ENCODE measurements around the gene PROSER2.

PROSER2 gene

DNA sequence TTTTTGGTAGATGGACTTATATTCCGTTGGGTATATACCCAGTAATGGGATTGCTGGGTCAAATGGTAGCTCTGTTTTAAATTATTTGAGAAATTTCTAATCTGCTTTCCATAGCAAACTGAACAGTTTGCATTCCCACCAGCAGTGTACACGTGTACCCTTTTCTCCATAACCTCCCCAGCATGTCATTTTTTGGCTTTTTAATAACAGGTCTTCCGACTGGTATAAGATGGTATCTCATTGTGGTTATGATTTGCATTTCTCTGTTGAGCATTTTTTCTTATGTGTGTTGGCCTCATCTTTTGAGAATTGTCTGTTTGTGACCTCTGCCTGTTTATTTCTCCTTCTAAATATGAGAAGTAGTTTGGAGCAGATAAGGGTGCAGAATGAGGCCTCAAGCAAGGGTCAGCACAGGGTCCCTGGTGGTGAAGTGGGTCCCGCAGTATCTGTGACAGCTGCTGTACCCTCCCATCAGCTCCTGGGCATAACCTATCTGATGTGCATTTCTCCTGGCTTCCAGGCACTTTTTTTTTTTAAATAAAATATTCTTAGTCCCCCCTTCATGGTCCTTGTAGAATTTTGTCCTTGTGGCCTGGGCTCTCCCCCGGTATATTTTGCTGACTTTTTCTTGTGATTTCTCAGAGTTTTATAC, 73.5 kb downstream of the PROSER2 start:
- no peak overlapping the region for H3K4me3 ChIP-seq
- H3K27ac ChIP-seq: no peak overlapping the region

- Histone ChIP-seq H3K27ac (no peak overlapping the region), H3K4me3 (no peak overlapping the region)
Measured at GRCh38 chr10:11898033-11898371, 74.8 kb downstream of the PROSER2 start.

GRCh38 chr10:11898372-11899066, 75.4 kb downstream of the PROSER2 start:
- Histone ChIP-seq H3K27ac (no peak overlapping the region), H3K4me3 (no peak overlapping the region)

DNA sequence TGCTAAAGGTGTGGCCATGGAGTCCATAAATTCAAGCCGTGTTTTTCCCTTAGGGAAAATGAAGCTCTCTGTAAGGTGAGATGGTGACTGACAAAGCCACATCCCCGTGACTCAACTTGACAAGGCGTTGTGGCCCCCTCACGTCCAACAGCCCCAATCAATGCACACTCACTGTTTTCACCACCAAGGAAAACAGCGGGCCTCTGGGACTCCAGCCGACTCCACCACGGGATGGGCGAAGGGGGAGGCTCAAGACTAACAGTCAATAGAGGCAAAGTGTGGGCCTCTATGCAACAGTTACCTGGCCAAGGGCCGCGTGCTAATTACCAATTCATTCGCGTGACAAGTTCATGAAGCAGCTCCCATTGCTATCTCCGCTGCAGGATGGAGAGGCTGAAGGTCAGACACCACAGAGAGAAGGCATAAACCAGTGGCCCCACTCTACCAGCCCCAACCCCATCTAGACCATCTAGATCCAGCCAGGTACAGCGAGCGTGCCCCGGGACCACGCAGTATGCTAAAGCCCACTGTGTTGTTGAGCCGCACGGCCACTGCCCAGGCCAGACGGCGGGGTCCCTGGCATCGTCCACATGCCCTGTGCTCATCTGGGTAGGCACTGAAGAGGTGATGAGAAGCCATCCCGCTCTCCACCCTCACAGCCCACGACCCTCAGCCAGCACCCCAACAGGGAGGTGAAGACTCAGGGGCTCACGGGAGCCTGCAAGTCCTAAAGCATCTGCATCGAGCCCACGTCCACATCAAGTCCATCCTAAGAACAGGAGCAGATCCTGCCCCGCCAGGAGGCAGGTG, 76.1 kb downstream of the PROSER2 start:
- H3K27ac ChIP-seq: no peak overlapping the region

DNA sequence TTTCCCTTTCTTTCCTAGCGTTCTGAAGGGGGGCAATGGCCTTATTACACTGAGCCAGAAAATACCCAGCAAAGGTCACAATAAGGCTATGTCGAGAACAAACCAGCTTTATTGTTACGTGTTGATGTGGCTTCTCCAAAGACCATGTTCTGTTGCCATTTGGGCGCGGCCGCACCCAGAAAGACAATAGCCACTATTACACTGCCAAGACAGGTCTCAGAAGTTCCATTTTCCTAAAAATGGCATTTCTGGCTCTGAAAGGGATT, 77.8 kb downstream of the PROSER2 start:
- Histone ChIP-seq H3K27ac (no peak overlapping the region), H3K4me3 (no peak overlapping the region)

More for the DNA sequence above, 76.1 kb downstream of the PROSER2 start:
- no peak overlapping the region for H3K4me3 ChIP-seq

DNA sequence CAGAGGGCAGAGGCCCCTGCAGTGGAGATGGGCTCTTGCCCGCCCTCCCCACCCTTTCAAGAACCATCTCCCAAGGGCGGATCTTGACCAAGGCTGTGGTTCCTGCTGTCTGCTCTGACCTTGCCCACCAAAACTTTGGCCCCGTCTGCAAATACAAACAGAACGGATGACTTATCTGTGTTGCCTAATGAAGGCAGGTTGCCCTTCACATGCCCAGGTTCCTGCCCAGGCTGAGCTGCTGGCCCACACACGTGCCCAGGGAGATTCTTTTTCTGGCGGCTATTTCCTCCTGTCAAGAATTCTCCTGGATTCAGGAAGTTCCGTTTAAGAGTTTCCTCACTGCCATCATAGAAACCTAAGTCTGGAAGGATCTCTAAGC, 78.3 kb downstream of the PROSER2 start:
- Histone ChIP-seq H3K27ac (no peak overlapping the region), H3K4me3 (no peak overlapping the region)

GRCh38 chr10:11901833-11902475, 78.8 kb downstream of the PROSER2 start:
- H3K27ac ChIP-seq: no peak overlapping the region

DNA sequence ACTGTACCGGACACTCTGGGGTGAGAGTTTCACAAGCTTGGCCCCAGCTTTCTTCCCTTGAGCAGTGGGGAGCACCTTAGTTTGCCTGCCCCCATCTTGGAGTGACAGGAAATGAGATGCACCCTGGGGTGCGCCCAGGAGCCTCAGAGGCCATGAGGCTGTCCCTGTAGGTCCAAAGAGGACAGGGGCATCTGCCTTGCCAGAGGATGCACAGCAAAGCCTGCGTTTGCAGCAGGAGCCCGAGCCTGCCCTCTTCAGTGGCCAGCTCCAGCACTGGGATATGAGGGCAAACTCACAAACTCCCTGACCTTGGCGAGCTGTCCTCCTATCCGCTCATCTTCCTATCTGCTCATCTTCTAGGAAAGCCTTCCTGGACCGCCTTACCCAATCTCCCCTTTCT, 79.5 kb downstream of the PROSER2 start:
- no peak overlapping the region for H3K4me3 ChIP-seq
- H3K27ac ChIP-seq: no peak overlapping the region

More at GRCh38 chr10:11901833-11902475, 78.8 kb downstream of the PROSER2 start:
- H3K4me3 ChIP-seq: no peak overlapping the region

- H3K4me3 ChIP-seq: no peak overlapping the region
- no peak overlapping the region for H3K27ac ChIP-seq
Measured at GRCh38 chr10:11906714-11907113, 83.6 kb downstream of the PROSER2 start.

DNA sequence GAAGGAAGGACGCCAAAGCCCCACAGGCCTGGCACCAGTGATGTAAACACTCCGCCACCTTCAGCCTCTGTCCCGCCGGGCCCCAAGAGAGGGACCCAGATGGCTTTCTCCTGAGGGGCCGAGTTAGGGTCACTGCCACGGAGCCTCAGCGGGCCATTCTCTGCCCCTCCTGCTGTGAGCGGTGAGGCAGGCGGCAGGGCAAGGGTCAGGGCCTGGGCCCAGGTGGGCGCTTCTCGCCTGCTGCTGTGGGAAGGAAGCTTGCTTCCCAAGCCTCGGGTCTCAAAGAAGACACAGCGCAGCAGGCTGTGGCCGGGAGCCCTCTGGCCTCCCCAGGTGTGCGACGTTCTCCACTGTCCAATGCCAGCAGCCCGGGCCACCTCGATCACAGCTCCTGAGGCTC, 84.8 kb downstream of the PROSER2 start:
- H3K27ac ChIP-seq: no peak overlapping the region
- H3K4me3 ChIP-seq: no peak overlapping the region

- Histone ChIP-seq H3K27ac (no peak overlapping the region), H3K4me3 (no peak overlapping the region)
Measured at GRCh38 chr10:11908536-11908935, 85.4 kb downstream of the PROSER2 start.

DNA sequence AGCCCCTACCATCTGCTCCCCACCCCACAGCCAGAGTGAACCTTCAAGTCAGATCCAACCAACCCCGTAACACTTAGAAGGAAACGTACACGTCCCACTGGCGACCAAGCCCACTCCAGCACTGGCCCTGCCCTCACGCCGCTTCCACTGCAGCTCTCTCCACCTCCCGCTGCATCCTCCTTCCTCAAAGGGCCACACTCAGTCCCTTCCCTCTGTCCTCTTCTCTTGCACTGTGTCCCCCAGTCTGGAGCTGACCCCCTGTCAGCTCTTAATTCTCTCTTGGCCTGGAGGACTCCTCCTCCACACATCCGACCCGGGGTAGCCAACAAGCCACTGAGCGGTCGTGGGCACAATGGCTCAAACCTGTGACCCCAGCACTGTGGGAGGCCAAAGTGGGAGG, 85.8 kb downstream of the PROSER2 start:
- Histone ChIP-seq H3K4me3 (no peak overlapping the region), H3K27ac (no peak overlapping the region)

DNA sequence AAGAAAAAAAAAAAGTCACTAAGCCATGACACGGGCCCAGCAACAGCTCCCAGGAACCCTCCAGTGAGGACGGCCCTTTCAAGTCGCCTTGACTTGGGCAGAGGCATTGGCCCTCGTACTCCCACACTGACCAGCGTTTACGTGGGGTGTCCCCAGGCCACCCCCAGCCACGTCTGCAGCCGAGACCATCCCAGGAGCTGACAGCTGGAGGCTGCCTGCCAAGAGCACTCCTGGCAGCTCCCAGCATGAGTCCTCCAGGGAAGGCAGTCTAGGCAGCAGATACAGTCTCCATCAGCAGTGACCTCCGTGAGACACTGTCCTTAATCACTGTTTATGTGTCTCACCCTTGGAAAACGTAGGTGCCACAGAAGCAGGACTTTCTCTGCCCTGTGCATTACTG, 86.5 kb downstream of the PROSER2 start:
- no peak overlapping the region for H3K4me3 ChIP-seq
- no peak overlapping the region for H3K27ac ChIP-seq

DNA sequence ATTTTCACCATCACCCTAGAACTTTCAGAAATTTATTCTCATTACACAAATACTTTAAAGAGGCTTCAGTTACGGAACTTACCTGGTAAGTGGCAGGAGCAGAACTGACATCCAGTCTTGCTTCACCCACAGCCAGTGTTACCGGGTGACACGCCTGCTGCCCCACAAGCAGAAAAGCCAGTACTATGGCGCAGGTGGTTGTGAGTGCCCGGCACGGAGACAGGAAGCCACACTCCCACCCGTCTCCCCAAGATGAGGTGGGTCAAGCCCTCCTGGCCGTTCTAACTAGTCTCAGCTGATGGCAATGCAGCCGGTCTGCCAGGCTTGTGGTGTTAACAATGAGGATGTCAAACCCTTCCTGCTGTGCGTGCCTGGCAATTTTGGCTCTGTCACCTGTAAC, 86.9 kb downstream of the PROSER2 start:
- Histone ChIP-seq H3K4me3 (no peak overlapping the region), H3K27ac (no peak overlapping the region)

GRCh38 chr10:11913079-11913641, 90.0 kb downstream of the PROSER2 start:
- no peak overlapping the region for H3K4me3 ChIP-seq

DNA sequence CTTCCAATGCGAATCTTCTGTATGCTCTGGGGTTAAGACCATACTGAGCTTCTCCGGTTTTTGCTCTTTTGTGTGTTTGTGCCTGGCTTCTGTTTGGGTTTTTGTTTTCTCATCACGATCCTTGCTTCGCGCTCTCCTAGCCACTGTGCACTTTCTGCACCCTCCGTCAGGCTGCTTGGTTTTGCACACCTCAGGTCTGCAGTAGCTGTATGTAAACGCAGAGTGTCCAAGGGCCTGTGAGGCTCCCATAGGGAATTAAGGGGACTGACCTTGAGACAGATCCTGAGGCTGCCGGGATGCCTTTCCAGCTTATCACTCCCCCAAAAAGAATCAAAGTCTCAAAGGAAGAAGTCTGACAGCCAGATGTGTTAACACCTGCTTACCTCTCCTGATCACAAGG, 95.2 kb downstream of the PROSER2 start:
- H3K4me3 ChIP-seq: no peak overlapping the region
- no peak overlapping the region for H3K27ac ChIP-seq

More at GRCh38 chr10:11913079-11913641, 90.0 kb downstream of the PROSER2 start:
- no peak overlapping the region for H3K27ac ChIP-seq

- Histone ChIP-seq H3K27ac (no peak overlapping the region), H3K4me3 (no peak overlapping the region)
Measured at GRCh38 chr10:11919271-11919670, 96.1 kb downstream of the PROSER2 start.
